HG03108 (cell line): Measurements from ENCODE around the gene NUDT9.
"Not testable (repeated sequence)": the region's sequence is repeated elsewhere in the genome, so short reads cannot be mapped to it uniquely, and the experiment has no call there.

Experiments used
- ATAC-seq: cut with Tn5 transposase; IDR thresholded peaks from one replicate; pipeline ENCODE4 v1.9.1; 2021; ENCODE audit warnings: moderate library complexity; ENCODE audit not compliant: unreplicated experiment

NUDT9 gene

GRCh38 chr4:87406902-87407301, 15.5 kb upstream of the NUDT9 start:
- ATAC-seq, result not testable (repeated sequence)

DNA sequence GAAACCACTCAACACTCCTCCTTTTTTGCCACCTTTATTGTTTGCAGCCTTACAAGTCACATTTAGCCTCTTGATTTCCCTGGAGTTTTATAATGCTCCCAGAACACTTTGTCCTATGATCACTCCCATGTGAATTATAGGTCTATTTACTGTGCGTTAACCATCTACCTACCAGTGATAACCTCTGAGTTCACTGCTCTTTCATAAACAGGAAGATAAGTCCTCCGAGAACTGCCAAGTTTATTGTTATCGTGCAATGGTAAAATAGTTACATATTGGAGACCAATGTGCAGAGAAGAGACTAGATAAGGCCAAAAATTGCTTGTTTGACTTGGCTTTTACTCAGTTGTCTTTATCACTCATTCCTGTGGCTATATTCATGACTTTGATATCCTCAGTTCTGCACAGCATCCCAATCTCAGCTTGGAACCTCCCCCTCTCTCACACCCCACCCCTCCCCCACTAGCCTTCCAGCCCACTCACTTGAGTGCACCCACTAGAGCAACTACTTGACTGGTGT, 12.9 kb upstream of the NUDT9 start:
- no peak for ATAC-seq

DNA sequence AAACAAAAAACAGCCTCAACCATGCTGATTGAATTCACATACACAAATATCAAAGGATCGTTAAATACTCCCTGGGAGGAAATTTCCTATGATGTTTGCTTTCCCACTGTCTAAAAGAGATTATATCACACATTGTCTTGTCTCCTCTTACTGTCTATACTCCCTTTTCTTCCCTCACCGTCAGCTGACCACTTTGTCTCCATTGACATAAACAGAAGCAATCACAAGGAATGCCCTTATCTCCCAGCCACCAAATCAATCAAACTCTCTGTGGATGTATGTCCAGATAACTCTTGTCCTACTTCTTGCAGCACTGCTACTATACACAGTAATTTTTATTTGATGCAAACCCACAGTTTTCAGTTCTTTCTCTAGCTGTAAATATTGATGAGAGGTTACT, 12.2 kb upstream of the NUDT9 start:
- ATAC-seq, result no peak

GRCh38 chr4:87410679-87411078, 11.7 kb upstream of the NUDT9 start:
- ATAC-seq, result no peak

GRCh38 chr4:87414816-87415215, 7.6 kb upstream of the NUDT9 start:
- no peak for ATAC-seq

DNA sequence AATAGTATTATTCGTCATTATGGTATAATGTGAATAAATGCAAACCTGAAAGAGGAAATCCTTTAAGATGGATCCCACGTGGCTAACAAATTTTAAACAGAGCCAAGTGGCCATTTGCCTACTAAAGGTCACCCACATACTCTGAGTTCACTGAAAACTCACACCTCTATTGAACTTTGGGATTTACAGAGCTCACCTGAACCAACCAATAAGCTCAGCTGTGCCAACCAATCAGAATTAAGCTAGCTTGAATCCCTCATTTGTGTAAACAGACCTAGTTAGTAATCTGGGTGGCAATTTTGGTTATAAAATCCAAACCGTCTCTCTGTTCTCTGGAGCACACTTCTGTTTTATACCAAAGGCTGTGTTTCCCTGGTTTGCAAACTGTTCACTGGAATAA, 5.4 kb upstream of the NUDT9 start:
- no peak for ATAC-seq

- not testable (repeated sequence) for ATAC-seq
Observed at GRCh38 chr4:87418410-87418809, 4.0 kb upstream of the NUDT9 start.

- ATAC-seq, result no peak
Observed at GRCh38 chr4:87419578-87420249, 2.7 kb upstream of the NUDT9 start.

DNA sequence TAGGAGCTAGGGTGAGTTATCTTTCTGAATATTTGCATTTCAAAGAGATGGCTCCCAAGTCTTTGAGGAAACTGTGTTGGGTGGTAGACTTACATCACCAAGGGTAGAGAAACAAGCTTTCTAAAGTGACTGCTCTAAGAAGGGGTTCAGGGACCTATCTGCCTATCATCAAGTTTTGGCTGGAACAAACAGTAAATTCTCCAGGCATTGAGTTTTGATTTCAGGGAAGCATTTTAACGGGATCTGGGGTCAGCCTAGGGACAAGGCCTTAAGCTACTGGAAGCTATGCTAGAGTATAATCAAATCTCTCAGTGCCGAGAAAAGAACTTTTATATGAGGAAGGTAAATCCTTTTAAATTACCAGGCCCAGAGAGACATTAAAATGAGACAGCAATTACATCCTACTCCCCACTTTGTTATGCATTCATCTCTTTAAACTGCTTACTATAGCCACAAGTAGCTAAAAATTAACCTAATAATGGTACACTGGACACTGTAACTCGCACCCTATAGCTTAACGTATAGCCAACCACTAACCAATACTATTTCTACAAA, 2.0 kb upstream of the NUDT9 start:
- no peak for ATAC-seq

DNA sequence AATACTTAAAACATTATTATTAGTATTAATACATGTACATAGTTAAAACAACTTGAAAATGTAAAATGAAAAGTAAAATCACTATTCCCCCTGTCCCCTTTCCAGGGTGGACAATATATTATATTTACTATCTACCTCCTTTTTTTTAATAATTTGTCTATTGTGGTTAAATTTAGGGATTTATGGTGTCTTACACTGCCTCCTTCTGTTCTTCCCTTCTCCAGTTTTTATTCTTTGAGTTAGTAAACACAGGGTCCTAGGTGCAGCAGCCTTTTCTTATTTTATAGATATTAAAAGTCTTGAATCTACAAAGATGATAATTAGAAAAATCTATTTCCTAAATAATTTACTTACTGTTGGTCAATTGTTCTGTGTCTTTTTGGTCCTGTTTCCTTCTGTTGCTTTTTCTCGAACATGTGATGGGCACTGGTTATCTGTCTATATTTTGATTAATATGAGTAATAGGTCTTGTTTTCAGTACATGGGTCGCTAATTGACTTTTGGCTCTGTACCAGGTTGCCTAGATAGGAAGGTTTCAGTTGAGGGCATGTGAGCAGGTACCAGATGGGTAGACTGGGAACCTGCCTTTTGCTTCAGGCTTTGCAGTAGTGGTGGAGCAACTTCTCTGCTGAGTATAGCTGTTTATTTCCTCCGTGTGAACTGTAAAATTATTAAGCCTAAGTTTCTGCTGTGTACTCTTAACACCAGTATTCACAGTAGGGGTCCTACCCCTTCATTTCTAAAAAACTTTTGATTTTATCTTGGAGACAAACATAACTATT, 1.1 kb downstream of the NUDT9 start:
- ATAC-seq, result no peak

- not testable (repeated sequence) for ATAC-seq
Observed at GRCh38 chr4:87424099-87424543, 1.7 kb downstream of the NUDT9 start.

DNA sequence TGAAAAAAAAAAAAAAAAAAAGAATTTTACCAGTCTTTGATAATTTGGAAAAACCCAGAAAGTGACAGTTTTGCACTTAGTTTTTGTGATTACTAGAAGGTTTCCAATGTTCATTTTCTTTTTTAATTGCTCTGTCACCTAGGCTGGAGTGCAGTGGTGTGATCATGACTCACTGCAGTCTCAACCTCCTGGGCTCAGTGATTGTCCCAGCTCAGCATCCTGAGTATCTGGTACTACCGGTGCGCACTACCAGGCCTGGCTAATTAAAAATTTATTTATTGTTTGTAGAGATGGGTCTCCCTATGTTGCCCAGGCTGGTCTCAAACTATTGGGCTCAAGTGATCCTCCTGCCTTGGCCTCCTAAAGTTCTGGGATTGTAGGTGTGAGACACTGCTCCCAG, 3.3 kb downstream of the NUDT9 start:
- no peak for ATAC-seq

DNA sequence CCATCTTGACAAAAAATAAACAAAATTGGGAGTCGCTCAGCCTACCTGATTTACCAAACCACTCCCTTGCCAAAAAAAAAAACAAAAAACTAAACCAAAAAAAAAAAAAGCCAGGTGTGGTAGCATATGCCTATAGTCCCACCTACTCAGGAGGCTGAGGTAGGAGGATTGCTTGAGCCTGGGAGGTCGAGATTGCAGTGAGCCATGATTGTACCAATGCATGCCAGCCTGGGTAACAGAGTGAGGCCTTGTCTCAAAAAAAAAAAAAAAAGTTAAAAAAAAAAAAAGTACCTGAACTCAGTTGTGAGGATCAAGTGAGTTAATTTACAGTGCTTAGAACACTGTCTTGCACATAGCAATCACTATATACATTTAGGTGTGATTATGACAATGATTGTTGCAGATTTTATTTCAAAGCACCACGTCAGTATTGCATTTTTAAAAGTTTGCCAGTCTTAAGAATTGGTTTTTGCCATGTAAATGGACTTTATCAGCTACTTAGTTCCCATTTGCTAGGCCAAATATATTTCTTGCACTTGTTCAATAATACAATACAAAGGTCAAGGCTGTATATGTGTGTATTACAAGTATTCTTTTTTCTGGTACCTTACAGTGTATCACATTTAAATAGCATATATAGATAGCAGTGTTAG, 4.6 kb downstream of the NUDT9 start:
- ATAC-seq, result no peak

DNA sequence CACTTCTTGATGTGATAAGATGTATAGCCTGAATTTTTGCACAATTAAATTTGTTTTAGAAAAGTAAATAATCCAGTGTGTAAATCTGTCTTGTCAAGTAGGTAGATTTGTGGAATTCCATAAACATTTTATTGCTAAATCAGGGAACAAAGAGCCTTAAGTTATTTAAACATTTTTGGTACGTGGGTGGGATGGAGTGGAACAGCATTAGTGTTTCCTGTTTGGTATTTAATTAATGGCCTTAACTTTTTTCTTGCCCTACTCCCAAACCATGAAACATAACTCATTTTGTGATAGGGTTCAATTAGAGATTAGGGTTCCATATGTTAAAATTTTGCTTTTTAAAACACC, 5.1 kb downstream of the NUDT9 start:
- no peak for ATAC-seq

DNA sequence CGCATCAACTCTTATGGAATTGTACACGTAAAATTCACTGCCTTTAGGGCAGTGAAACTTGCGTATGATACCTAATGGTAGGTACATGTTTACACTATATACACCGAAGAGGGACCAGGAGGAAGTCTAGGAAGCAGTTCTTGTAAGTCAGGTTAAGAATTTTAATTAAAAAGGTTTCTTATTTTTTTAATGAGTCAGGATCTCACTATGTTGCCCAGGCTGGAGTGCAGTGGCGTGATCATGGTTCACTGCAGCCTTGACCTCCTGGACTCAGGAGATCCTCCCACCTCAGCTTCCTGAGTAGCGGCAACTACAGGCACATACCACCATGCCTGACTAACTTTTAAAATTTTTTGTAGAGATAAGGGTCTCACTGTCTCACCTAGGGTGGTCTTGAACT, 6.6 kb downstream of the NUDT9 start:
- ATAC-seq, result no peak

GRCh38 chr4:87430038-87430437, 7.7 kb downstream of the NUDT9 start:
- no peak for ATAC-seq

DNA sequence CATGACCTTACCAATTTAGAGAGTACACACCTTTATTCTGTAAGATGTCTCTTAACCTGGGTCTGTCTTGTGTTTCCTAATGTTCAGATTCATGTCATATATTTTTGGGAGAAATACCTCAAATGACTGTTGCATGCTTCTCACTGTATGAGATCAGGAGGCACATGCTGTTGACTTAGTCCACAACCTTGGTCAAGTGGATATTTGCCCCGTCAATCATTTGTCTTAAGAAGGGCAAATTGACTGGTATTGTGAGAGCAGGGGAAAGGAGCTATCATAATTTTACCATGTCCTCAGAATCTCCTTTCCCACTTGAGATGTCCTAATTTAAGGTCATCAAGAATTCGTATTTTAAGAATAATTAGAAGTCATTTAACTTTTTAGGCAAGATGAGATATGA, 11.0 kb downstream of the NUDT9 start:
- no peak for ATAC-seq

DNA sequence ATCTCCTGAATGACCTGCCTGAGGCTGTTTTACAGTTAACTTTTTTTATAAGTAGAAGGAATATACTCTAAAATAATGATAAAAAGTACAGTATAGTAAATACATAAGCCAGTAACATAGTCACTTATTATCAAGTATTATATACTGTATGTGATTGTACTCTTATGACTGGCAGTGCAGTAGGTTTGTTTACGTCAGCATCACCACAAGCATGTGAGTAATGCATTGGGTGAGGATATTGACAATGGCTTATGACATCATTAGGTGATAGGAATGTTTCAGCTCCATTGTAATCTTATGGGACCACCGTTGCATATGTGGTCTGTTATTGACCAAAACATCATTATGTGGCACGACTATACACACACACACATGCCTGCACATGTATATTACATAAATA, 20.5 kb downstream of the NUDT9 start:
- no peak for ATAC-seq

- ATAC-seq, result no peak
Observed at GRCh38 chr4:87444741-87445140, 22.4 kb downstream of the NUDT9 start.

- ATAC-seq, result no peak
Observed at GRCh38 chr4:87445964-87446363, 23.6 kb downstream of the NUDT9 start.

GRCh38 chr4:87446375-87446774, 24.0 kb downstream of the NUDT9 start:
- ATAC-seq, result not testable (repeated sequence)

GRCh38 chr4:87451537-87451936, 29.2 kb downstream of the NUDT9 start:
- ATAC-seq, result no peak
